Endothelial cell of umbilical vein (primary cell): Measurements from ENCODE around the gene STOML1. TPM values are rescaled to one million over a fixed set of nuclear protein-coding genes. Genes with fewer than 3 reads are reported as not detected.

Experiments
- BruUV-seq: library from RNA; stranded (reverse); fragments of 400-500 nt; replicated peaks from 2 replicates; lab custom pipeline; 2021; lab: Mats Ljungman, UMichigan
- CTCF ChIA-PET: fragments of 300-600, 350-600 bp; sonication (Branson Sonifier 250); formaldehyde crosslinking; loops from one replicate; lab custom pipeline; 2021; ENCODE audit warnings: antibody characterized with exemption, inconsistent platforms; lab: Charles Lee
- POLR2A ChIA-PET: fragments of 300-600, 350-600 bp; sonication (Branson Sonifier 250); formaldehyde crosslinking; loops from one replicate; lab custom pipeline; 2021; ENCODE audit warnings: antibody characterized with exemption, inconsistent platforms; lab: Charles Lee
- DNase-seq: peaks from one replicate; pipeline ENCODE4 v3.0.0-alpha.2; 2011; ENCODE audit warnings: low read depth, low spot score
- FAIRE-seq: peaks from 2 replicates; lab custom pipeline; 2011; peaks lifted over from hg19 to GRCh38; lab: Jason Lieb, UNC
- H2AFZ ChIP-seq: 2 replicates; pipeline ENCODE4 v1.6.0; 2012; ENCODE audit warnings: low read depth, low read length, control low read depth, inconsistent platforms
- H3K27ac ChIP-seq: 2 replicates; pipeline ENCODE4 v1.5.1; 2011; ENCODE audit warnings: low read depth, mild to moderate bottlenecking, control low read depth, low read length, moderate library complexity; ENCODE audit not compliant: insufficient read depth
- H3K27me3 ChIP-seq, 2 experiments: 2 replicates each; pipeline versions ENCODE4 v1.6.0 to v1.6.1; 2011; ENCODE audit warnings: low read length in 2 of 2, mixed read lengths in 1 of 2; ENCODE audit not compliant: control insufficient read depth in 2 of 2, insufficient read depth in 2 of 2
- H3K36me3 ChIP-seq, 2 experiments: 2 replicates in 1 of 2; 3 replicates in 1 of 2; pipeline ENCODE4 v1.5.1; 2011; ENCODE audit warnings: low read length in 2 of 2, mild to moderate bottlenecking in 1 of 2, moderate library complexity in 1 of 2; ENCODE audit not compliant: control insufficient read depth in 2 of 2, insufficient read depth in 2 of 2; ENCODE audit errors: extremely low read depth in 1 of 2
- H3K4me1 ChIP-seq: 3 replicates; pipeline ENCODE4 v1.5.1; 2011; ENCODE audit warnings: mild to moderate bottlenecking, low read length; ENCODE audit not compliant: control insufficient read depth, insufficient read depth; ENCODE audit errors: extremely low read depth
- H3K4me2 ChIP-seq: 2 replicates; pipeline ENCODE4 v1.6.1; 2011; ENCODE audit warnings: low read length, control low read depth, mixed read lengths; ENCODE audit not compliant: insufficient read depth
- H3K4me3 ChIP-seq, 3 experiments: fragments of 200-600 bp in 1 of 3; sonication (generic), shearing (Covaris generic) in 1 of 3; replicated peaks in 1 of 3; 2 replicates each; pipeline ENCODE4 v1.5.1; 2011 to 2016; ENCODE audit warnings: control low read depth in 3 of 3, low read length in 3 of 3, mild to moderate bottlenecking in 2 of 3, inconsistent platforms in 1 of 3, low read depth in 1 of 3, moderate library complexity in 1 of 3; ENCODE audit not compliant: insufficient read depth in 1 of 3
- H3K79me2 ChIP-seq: 2 replicates; pipeline ENCODE4 v1.6.0; 2012; ENCODE audit warnings: low read length, inconsistent platforms; ENCODE audit not compliant: control insufficient read depth, insufficient read depth
- H3K9ac ChIP-seq: replicated peaks from 2 replicates; pipeline ENCODE3; 2011; ENCODE audit warnings: low read length, control low read depth; ENCODE audit not compliant: insufficient read depth; ENCODE audit errors: extremely low read depth
- H3K9me1 ChIP-seq: replicated peaks from 3 replicates; pipeline ENCODE4 v1.6.0; 2011; ENCODE audit warnings: mild to moderate bottlenecking, low read length; ENCODE audit not compliant: control insufficient read depth, insufficient read depth; ENCODE audit errors: extremely low read depth
- H3K9me3 ChIP-seq: replicated peaks from 2 replicates; pipeline ENCODE4 v1.5.1; 2012; ENCODE audit warnings: low read length, inconsistent platforms; ENCODE audit not compliant: control insufficient read depth, insufficient read depth
- H4K20me1 ChIP-seq: replicated peaks from 2 replicates; pipeline ENCODE3; 2011; ENCODE audit warnings: mild to moderate bottlenecking, low read length; ENCODE audit not compliant: control insufficient read depth, insufficient read depth; ENCODE audit errors: extremely low read depth
- CTCF ChIP-seq, 2 donors: IDR thresholded peaks; 1 replicate in 1 of 2; 2 replicates in 1 of 2; pipeline ENCODE4 v1.5.1; 2011; ENCODE audit warnings: low read length in 2 of 2, mild to moderate bottlenecking in 2 of 2, moderate library complexity in 2 of 2, control low read depth in 1 of 2, inconsistent platforms in 1 of 2, low read depth in 1 of 2; ENCODE audit not compliant: insufficient read depth in 1 of 2; ENCODE audit errors: extremely low read depth in 1 of 2
- EZH2 ChIP-seq: IDR thresholded peaks from 2 replicates; pipeline ENCODE4 v1.6.1; 2012; ENCODE audit warnings: borderline replicate concordance, low read depth, mild to moderate bottlenecking, moderate library complexity, low read length, inconsistent platforms; ENCODE audit not compliant: severe bottlenecking
- FOS ChIP-seq: IDR thresholded peaks from 2 replicates; pipeline ENCODE4 v1.6.1; 2011; ENCODE audit warnings: mild to moderate bottlenecking, low read length, moderate library complexity, borderline replicate concordance; ENCODE audit not compliant: insufficient read depth
- GATA2 ChIP-seq: IDR thresholded peaks from 2 replicates; pipeline ENCODE4 v1.7.0; 2011; ENCODE audit warnings: low read depth, mild to moderate bottlenecking, moderate library complexity, mixed read lengths, low read length; ENCODE audit not compliant: insufficient read length, insufficient read depth
- JUN ChIP-seq: IDR thresholded peaks from 2 replicates; pipeline ENCODE4 v1.6.1; 2011; ENCODE audit warnings: borderline replicate concordance, low read depth; ENCODE audit not compliant: insufficient read length, insufficient read depth
- MAX ChIP-seq: IDR thresholded peaks from 2 replicates; pipeline ENCODE4 v1.6.1; 2011; ENCODE audit not compliant: insufficient read depth, insufficient read length
- MYC ChIP-seq: IDR thresholded peaks from one replicate; pipeline ENCODE4 v1.6.1; 2011; ENCODE audit warnings: mild to moderate bottlenecking, low read depth, low read length
- POLR2A ChIP-seq: IDR thresholded peaks from 2 replicates; pipeline ENCODE4 v1.6.1; 2012; ENCODE audit warnings: low read depth, mild to moderate bottlenecking, control low read depth, low read length
- POLR2AphosphoS5 ChIP-seq: IDR thresholded peaks from 2 replicates; pipeline ENCODE4 v1.6.1; 2012; ENCODE audit warnings: low read depth, mild to moderate bottlenecking, control low read depth, low read length, moderate library complexity; ENCODE audit not compliant: insufficient read depth
- dilution Hi-C: fragments of 300-500 bp; cut with MboI; formaldehyde crosslinking; loops from one replicate; pipeline ENCODE4 v1.15.0; 2019; ENCODE audit warnings: low sequenced_read_pairs; ENCODE audit not compliant: extremely low pct_ligation_motif_present
- intact Hi-C: fragments of 100-400 bp; cut with micrococcal nuclease; formaldehyde crosslinking; loops from one replicate; pipeline ENCODE4 v1.10.0; 2022
- polyA plus RNA-seq, 4 experiments: library from polyadenylated mRNA; depleted of rRNA in 3 of 4; stranded (reverse) in 3 of 4; unstranded in 1 of 4; fragments of >200 nt; gene quantifications; 2 replicates each; pipeline versions ENCODE4 v1.2.1 to v1.2.3, GENCODE V29; 2011 to 2012; ENCODE audit warnings: missing spikeins in 1 of 4
- total RNA-seq: library from RNA; stranded (reverse); gene quantifications from 2 replicates; pipeline ENCODE4 v1.2.3, GENCODE V29; 2021

STOML1 gene
- total and polyA plus RNA-seq, 2 donors (not counting 3 experiments of a cell fraction or from before 2014, with no cell fraction given): 12.9 to 15.4 TPM

GRCh38 chr15:73997986-73998385 is 5.9 kb upstream of the STOML1 start:
- Histone ChIP-seq H3K9ac (no peak overlapping the region), H3K9me3 (no peaks in the 10 kb centered on the region), H3K79me2 (peaks cover 72% of the 10 kb centered on the region), H3K9me1 (no peaks in the 10 kb centered on the region), H3K27ac (no peak overlapping the region), H4K20me1 (no peaks in the 10 kb centered on the region), H3K4me2 (no peak overlapping the region), H2AFZ (no peak overlapping the region), H3K4me1 (peaks cover 20% of the 10 kb centered on the region), H3K27me3 (no peaks in the 10 kb centered on the region), H3K36me3 (peaks cover 5 to 14% of the 10 kb centered on the region in 2 experiments), H3K4me3 (peak overlapping the region in 1 of 3 experiments; percentile 96)
- ChIA-PET POLR2A (no interaction called here), CTCF (interaction anchor here (2.4 kb wide), 1 partner anchor 25 kb away, joined by 27 read pairs; no protein-coding TSS in a partner anchor)
- FAIRE-seq: no peak
- no peak for DNase-seq
- no TSS peak for BruUV-seq
- dilution Hi-C loops (no loop called here), intact Hi-C loops (no loop called here)
- TF ChIP-seq JUN: no peak
- no peak for TF ChIP-seq EZH2
- TF ChIP-seq MAX: no peak
- no peak for TF ChIP-seq POLR2A
- TF ChIP-seq GATA2: no peak
- no peak for TF ChIP-seq MYC
- no peak for TF ChIP-seq CTCF (IDR thresholded peaks at IDR 0.05; ENCODE audit: extremely low read depth in 1 of 2, insufficient read depth in 1 of 2, low read depth in 1 of 2, low read length in 2 of 2)
- TF ChIP-seq POLR2AphosphoS5: no peak
- no peak for TF ChIP-seq FOS
